NCI-H226 (cell line): ENCODE measurements around the gene HYAL2.
A peak's percentile ranks its signal among the peaks of the same experiment; 100 is the strongest.
"Not testable (repeated sequence)": the region's sequence is repeated elsewhere in the genome, so short reads cannot be mapped to it uniquely, and the experiment has no call there.

Experiments
- DNase-seq: peaks from one replicate; pipeline ENCODE4 v3.0.0-alpha.2; 2015

Gene HYAL2

DNA sequence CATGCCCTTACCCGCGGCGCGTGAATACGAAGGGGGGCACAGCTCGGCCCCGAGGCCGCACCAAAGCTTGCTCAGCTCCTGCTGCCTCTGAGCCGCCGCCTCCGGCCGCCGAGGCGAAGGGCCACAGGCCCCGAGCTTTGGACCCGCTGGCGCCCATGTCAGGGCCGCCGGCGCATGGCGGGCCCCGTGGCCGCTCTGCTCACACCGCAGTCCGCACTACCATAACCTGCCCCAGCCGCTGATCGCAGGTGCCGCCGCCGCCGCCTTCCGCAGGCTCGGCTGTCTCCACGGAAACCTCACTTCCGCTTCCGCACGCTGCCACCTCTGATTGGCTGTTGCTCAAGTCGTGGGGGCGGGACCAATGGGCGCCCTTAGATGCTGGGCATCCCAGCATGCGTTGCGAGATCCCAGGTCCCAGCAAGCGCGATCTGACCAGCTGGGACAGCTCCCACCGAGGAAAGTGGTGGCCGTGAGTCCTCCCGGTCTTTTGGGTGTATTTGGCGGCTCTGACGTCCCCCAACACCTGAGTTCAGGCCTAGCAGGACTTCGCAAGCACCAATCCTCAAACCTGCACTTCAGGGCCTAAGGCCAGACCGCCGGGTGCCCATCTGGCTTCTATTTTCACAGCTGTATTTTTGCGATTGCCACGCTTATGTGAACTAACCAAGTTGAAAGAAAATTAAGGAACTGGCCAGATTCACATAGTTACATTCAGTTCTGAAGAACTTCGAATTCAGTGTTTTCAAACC, 5.6 kb upstream of the HYAL2 start, which contains the start of gene TUSC2:
Gene TUSC2 (minus strand): TSS at position 281 of the 749 bp plus-strand sequence. CDS start 124 bp downstream, at position 157.
- DNase-seq, result peak; percentile 82

GRCh38 chr3:50327129-50327528, 4.6 kb upstream of the HYAL2 start:
- no peak for DNase-seq

GRCh38 chr3:50326182-50326541, 3.6 kb upstream of the HYAL2 start:
- DNase-seq, result no peak

DNA sequence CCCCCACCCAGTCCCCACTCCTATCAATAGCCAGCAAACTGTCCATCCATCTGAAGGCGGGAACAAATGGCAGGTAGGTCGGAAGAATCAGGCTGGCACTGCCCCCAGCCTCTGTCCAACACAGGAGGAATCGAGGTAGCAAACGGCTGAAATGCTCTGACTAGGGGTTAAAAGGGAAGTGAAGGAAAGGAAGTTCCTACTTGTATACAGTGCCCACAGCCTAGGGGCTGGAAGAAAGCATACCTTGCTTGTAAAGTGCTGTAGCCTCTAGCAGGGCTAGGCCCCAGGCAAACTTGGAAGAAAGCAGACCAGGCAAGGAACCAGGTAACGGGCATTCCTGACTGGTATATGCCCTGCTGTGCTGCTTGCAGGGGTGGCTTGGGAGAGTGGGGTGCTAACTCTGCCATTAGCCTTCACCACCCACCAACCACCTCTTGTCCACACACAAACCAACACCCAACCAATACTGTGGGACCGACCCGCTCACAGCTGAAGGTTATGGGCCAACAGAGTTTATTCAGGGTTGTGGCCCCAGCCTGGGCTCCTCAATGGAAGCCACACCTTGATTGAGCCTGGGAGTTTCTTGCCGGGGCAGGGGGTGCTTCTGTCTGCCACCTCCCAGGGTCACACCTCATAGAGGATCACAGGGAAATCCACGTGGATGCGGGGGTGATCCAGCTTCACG, 3.1 kb upstream of the HYAL2 start:
- DNase-seq, result no peak

GRCh38 chr3:50325113-50325480, 2.6 kb upstream of the HYAL2 start:
- no peak for DNase-seq

- no peak for DNase-seq
Measured at GRCh38 chr3:50324351-50325112, 2.0 kb upstream of the HYAL2 start.

DNA sequence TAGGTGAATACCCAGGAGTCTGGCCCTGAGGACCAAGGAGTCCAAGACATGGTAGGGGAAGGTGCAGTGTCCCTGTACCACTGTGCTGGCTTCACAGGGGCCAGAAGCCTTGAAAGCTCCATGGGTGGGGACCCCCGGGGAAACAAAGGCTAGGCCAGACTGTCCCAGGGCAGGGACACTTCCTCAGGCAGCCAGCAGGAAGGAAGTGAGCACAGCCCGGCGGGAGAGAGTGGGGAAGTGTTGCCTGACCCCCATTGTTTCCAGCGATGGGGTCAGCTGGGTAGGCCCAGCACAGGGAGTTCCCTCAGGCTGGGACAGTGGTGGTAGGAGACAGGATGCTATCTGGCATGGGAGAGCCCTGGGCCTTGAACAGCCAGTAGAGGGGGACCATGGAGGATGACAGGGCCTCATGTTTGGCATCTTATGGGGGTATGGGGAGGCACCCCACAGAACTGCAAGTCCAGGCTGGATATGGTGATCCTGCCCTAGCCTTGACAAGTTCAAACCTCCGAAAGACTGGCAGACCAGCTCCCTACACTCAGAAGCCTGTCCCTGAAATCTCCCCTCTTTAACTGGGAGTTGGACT, 1.2 kb upstream of the HYAL2 start:
- no peak for DNase-seq

DNA sequence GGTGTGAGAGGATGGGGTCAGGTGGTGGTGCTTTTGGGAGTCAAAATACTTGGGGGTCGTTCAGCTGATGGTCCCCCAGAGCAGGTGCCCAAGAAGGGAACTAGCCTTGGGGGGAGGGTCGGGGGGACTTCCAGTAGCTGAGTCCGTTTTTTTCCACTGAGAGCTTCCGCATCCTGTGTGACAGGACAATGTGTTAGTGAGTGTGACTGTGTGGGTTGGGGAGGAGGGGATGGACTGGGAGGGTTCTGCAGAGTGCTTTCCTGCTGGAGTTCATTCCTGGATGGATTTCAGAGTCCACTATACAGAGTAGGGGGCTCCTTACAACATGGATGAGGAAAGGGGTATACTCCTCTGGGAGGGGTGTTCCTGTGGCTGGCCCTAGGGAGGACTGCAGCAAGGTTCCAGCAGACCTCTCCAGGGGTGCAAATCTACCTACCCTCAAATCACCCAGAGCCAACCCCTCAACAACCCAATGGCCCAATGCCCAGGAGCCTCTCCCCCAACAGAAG, 601 bp upstream of the HYAL2 start:
- no peak for DNase-seq

DNA sequence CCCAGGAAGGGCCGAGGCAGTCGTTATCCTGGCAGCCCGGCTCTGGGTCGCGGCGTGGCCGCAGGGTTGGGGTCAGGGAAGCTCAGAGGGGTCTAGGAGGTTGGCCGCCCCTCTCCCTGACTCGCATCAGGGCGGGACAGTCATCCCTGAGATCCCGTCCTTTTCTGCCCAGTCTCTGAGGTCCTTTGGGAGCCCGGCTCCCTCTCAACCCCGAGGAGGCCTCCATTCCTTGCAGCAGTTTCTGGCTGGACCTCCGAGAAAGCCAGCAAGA, 495 bp downstream of the HYAL2 start:
- DNase-seq, result no peak

DNA sequence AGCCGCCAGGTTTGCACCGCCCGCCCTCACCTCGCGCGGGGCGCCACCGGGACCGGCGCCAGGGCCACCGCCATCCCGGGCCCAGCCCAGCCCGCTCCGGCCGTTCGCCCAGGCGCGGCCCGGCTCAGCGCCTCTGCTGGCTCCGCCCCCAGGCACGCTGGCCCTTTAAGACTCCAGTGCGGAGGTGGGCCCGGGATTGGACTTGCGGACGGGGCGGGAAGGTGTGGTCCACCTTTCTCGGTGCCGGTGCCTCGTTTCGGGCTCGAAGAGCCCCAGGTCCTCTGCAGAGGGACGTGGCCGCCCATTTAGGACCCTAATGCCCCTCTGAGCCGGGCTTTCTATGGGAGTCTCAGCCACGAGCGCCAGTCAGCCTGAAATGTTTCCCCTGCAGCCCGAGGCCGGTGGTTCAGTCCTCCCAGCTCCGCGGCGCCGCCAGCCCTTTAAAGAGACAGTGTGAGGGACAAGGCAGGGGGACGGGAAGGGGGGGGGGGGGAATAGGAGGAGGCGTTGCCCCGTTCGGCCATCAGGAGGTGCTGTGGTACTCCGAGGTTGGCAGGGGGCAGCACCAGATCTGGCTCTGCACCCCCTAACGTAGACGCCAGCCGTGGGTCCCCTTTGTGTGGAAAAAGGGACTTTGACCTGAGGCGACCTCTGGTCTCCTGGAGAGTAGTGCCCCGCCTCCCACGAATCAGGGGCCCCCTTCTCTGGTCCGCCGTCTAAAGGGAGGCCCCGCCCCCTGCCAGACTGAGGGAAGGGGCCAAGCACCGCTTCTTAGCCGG, 1.0 kb downstream of the HYAL2 start:
- DNase-seq, result peak; percentile 69

DNA sequence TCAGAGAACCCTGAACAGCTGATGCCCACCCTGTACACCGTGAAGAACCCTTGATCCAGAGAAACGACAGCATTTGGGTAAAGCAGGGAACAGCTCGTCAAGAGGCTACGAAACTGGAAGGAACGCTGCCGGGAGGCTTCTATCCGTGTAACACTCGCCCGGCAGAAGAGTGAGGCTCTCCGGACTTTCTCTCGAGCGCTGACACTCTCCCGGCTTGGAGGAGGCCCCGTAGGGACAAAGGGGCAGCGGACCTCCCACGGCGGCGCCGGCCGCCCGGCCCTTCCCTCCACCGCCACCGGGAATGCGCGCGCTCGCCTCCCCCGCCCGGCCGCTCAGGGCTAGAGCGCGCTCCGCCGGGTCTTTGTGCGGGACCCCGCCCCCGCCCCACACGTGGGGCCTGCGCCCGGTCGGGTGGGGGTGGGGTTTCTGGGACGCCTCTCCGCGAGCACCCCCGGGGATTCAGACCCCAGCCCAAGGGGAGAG, 1.7 kb downstream of the HYAL2 start:
- no peak for DNase-seq

- no peak for DNase-seq
Measured at GRCh38 chr3:50319894-50320625, 2.5 kb downstream of the HYAL2 start.

GRCh38 chr3:50319181-50319893, 3.2 kb downstream of the HYAL2 start:
- no peak for DNase-seq

DNA sequence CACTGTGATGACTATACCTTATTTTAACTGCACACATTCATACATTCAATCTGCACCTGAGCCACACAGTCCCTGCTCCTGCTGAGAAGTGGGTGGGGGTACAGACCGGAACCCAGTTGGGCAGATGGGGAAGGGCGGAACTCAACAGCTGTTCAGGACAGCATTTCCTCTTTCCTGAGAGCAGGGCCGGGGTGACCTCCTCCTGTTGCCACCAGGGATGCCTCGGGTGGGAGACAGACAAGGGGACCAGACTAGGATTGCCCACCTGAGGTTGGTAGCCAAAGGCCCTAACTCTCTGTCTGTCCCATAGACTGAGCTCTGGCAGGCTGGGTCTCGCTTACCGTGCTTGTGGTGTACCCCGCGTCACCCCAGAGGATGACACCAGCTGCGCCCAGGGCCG, 3.9 kb downstream of the HYAL2 start:
- no peak for DNase-seq

- DNase-seq, result no peak
Measured at GRCh38 chr3:50318163-50318562, 4.4 kb downstream of the HYAL2 start.

DNA sequence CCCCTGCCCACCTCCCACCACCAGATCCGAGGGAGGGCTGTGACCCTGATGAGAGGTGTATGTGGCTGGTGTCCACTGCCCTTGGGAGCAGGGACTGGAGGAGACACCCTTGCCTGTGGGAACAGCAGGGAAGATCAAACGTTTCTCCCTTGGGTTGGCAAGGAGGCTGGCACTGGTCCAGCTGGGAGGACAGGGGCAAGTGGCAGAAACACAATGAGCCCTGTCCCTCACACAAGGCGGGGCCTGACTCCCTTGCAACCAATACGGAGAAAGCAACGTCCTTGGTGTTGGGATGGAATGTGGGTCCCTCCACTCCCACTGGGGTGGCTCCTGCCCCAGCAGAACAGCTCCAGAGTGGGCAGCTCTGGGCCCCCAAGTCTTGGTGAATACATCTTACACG, 5.2 kb downstream of the HYAL2 start:
- no peak for DNase-seq

GRCh38 chr3:50316657-50317242, 5.8 kb downstream of the HYAL2 start:
- DNase-seq, result peak; percentile 85

- DNase-seq, result no peak
Measured at GRCh38 chr3:50314816-50315215, 7.7 kb downstream of the HYAL2 start.

DNA sequence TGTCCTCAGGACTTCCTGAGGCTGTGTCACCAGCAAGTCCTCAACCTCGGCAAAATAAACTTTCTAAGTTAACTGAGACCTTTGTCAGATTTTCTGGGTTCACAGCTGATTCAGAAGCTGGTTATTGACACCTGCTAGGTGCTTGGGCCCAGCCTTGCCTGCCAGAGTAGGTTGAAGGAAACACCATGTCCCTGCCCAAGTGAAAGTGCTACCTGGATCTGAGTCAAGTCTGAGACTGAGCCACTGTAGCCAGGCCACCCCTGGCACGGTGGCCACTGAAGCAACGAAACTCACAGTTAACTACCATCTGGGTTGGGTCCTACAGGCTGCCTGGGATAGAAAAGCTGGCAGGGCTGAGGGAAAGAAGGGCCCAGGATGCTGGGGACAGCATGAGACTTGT, 8.2 kb downstream of the HYAL2 start:
- DNase-seq, result no peak

DNA sequence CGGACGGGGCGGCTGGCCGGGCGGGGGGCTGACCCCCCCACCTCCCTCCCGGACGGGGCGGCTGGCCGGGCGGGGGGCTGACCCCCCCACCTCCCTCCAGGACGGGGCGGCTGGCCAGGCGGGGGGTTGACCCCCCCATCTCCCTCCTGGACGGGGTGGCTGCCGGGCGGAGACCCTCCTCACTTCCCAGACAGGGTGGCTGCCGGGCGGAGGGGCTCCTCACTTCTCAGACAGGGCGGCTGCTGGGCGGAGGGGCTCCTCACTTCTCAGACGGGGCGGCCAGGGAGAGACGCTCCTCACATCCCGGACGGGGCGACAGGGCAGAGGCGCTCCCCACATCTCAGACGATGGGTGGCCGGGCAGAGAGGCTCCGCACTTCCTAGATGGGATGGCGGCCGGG, 10.5 kb downstream of the HYAL2 start:
- DNase-seq, result not testable (repeated sequence)

DNA sequence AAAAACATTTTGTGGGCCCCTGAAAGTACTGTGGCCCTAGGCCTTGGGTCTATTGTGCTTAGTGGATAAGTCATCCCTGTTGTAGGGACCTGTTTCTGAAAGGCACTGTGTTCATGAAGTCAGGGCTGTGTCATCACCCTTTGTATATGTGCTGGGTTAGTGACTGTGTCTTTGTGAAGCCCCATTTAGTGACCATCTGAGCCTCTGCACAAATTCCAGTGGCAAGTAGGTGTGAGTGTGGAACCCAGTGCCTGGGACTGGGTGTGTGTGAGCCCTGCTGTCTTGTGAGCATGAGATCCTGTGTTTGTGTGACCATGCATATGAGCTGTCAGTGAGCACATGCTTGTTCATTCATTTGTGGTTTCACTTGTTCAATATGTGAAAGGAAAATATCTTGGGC, 17.9 kb downstream of the HYAL2 start:
- DNase-seq, result no peak
